Uterus (tissue), 2 donors: Measurements from ENCODE around the gene ADH6.
"Not testable (repeated sequence)": the region's sequence is repeated elsewhere in the genome, so short reads cannot be mapped to it uniquely, and the experiment has no call there.

Experiments
- CTCF ChIP-seq, 4 experiments: fragments of 200-600 bp in 2 of 4; fragments of 450-650 bp in 2 of 4; sonication (generic) in 2 of 4; IDR thresholded peaks; one replicate each; pipeline ENCODE4 v1.5.1; 2016 to 2019; ENCODE audit warnings: antibody characterized with exemption in 4 of 4, mild to moderate bottlenecking in 2 of 4, moderate library complexity in 1 of 4
- POLR2A ChIP-seq, 2 donors: fragments of 450-650 bp; IDR thresholded peaks; one replicate each; pipeline ENCODE4 v1.6.1; 2016; ENCODE audit warnings: antibody characterized with exemption in 2 of 2, mild to moderate bottlenecking in 1 of 2, moderate library complexity in 1 of 2

GRCh38 chr4:99228706-99229105 lies 9.7 kb upstream of the ADH6 start:
- not testable (repeated sequence) for TF ChIP-seq CTCF, POLR2A (IDR thresholded peaks at IDR 0.05)
